Calu3 (cell line): Measurements from ENCODE around the gene KATNB1. TPM values are rescaled to one million over a fixed set of nuclear protein-coding genes. Genes with fewer than 3 reads are reported as not detected.
A peak's percentile ranks its signal among the peaks of the same experiment; 100 is the strongest.

ENCODE experiments used
- BruUV-seq: library from RNA; stranded (reverse); fragments of 400-500 nt; replicated peaks from 2 replicates; lab custom pipeline; 2021; lab: Mats Ljungman, UMichigan
- CTCF ChIA-PET: fragments of 300-600 bp; sonication (Branson Sonifier 250); formaldehyde crosslinking; loops from one replicate; lab custom pipeline; 2022; ENCODE audit warnings: antibody characterized with exemption; lab: Charles Lee
- DNase-seq: peaks from one replicate; pipeline ENCODE4 v3.0.0; 2022
- H3K27ac Mint-ChIP-seq: one replicate; pipeline ENCODE4 v1.8.0; 2022; ENCODE audit warnings: mixed read lengths; ENCODE audit not compliant: unreplicated experiment
- H3K27me3 Mint-ChIP-seq: one replicate; pipeline ENCODE4 v1.8.0; 2022; ENCODE audit warnings: mixed read lengths; ENCODE audit not compliant: unreplicated experiment
- H3K36me3 Mint-ChIP-seq: one replicate; pipeline ENCODE4 v1.8.0; 2022; ENCODE audit warnings: mild to moderate bottlenecking, moderate library complexity, mixed read lengths; ENCODE audit not compliant: insufficient read depth, unreplicated experiment
- H3K4me1 Mint-ChIP-seq: one replicate; pipeline ENCODE4 v1.8.0; 2022; ENCODE audit warnings: mild to moderate bottlenecking, low read depth, mixed read lengths; ENCODE audit not compliant: unreplicated experiment
- H3K4me3 Mint-ChIP-seq: one replicate; pipeline ENCODE4 v1.8.0; 2022; ENCODE audit warnings: mild to moderate bottlenecking, low read depth, moderate library complexity, mixed read lengths; ENCODE audit not compliant: unreplicated experiment
- H3K9me3 Mint-ChIP-seq: one replicate; pipeline ENCODE4 v1.8.0; 2022; ENCODE audit warnings: low read depth, mixed read lengths; ENCODE audit not compliant: unreplicated experiment
- intact Hi-C: fragments of 100-400 bp; cut with micrococcal nuclease; formaldehyde crosslinking; loops from one replicate; pipeline ENCODE4 v1.10.0; 2022; ENCODE audit not compliant: unreplicated experiment
- total RNA-seq: library from RNA; stranded (reverse); gene quantifications from 2 replicates; pipeline ENCODE4 v1.2.3, GENCODE V29; 2022
- TF ChIP-seq, protein P1 (sequence below): fragments of 200-600 bp; IDR thresholded peaks from one replicate; pipeline ENCODE4 v1.8.0; 2022; ENCODE audit warnings: antibody characterized with exemption; ENCODE audit not compliant: unreplicated experiment

The KATNB1 gene
- total RNA-seq, 1 experiment from 2014 or later: 28.6 TPM

DNA sequence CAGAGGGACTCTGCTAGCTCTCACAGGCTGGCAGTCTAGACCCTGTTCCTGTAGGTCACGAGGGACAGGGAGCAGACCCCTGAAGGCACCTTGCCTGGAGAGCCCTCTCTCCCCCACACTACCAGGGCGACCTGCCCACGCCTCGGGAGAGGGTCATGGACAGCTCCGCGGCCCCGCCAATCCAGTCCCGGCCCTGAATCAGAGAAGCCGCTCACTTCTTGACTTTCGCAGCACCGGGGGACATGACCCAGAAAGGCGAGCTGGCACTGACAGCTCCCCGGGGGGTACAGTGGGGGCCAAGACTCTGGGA, 61.6 kb downstream of the KATNB1 start:
- TF ChIP-seq, protein P1, sequence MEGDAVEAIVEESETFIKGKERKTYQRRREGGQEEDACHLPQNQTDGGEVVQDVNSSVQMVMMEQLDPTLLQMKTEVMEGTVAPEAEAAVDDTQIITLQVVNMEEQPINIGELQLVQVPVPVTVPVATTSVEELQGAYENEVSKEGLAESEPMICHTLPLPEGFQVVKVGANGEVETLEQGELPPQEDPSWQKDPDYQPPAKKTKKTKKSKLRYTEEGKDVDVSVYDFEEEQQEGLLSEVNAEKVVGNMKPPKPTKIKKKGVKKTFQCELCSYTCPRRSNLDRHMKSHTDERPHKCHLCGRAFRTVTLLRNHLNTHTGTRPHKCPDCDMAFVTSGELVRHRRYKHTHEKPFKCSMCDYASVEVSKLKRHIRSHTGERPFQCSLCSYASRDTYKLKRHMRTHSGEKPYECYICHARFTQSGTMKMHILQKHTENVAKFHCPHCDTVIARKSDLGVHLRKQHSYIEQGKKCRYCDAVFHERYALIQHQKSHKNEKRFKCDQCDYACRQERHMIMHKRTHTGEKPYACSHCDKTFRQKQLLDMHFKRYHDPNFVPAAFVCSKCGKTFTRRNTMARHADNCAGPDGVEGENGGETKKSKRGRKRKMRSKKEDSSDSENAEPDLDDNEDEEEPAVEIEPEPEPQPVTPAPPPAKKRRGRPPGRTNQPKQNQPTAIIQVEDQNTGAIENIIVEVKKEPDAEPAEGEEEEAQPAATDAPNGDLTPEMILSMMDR: no peak
- CTCF ChIA-PET: interaction anchor here (0.8 to 4.5 kb wide), 9 partner anchors 10 to 203 kb away, joined by 3 to 38 read pairs (median 4); partner anchors contain the start of gene KATNB1
- Mint-ChIP-seq H3K4me3 (peak overlapping the region; percentile 76), H3K36me3 (peaks cover 44% of the 10 kb centered on the region), H3K4me1 (peaks cover 46% of the 10 kb centered on the region), H3K27me3 (no peaks in the 10 kb centered on the region), H3K9me3 (no peaks in the 10 kb centered on the region), H3K27ac (peak overlapping the region; percentile 90)
- intact Hi-C loops: loop anchor here (1.0 to 5.0 kb wide), 2 partner anchors 97 to 205 kb away; partner anchors contain the start of genes USB1 and ZNF319
- no peak for DNase-seq
- BruUV-seq: no TSS peak

DNA sequence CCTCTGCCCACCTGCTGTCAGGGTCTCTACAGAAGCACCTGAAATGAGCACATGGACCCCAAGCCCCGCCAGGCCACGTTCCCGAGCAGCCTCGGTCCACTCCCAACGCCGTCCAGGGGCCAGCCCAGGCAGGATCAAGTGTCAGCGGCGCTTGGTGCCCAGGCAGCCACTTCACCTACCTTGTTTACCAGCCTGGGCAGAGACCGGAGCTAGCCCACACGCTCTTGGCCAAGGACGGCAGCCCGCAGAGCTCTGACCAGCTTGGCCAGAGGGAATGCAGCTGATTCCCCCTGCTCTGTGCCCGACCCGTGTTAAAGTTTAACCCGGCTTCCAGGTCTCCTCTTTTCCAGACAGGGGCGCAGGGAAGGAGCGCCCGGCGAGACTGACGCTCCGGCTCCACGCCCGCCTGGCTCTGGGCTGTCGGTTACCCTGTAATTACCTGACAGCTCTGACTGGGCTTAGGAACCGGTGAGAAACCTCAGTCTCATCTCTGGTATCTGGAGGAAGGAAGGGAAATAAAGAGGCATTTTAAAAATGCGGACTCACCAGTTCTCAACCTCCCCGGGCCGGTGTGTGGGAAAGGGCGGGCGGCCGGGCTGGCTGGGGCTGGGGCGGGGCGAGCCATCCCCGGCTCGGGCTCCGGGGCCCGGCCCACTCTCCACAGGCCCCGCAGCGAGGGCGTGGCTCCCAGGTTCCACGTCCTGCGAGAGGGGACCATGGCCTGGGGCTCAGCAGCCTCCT, 62.1 kb downstream of the KATNB1 start:
- H3K4me1 Mint-ChIP-seq: peaks cover 51% of the 10 kb centered on the region
- BruUV-seq: no TSS peak
- CTCF ChIA-PET: interaction anchor here (0.6 to 4.5 kb wide), 10 partner anchors 10 to 202 kb away, joined by 3 to 38 read pairs (median 4); partner anchors contain the start of gene KATNB1
- peak overlapping the region; percentile 76 for H3K4me3 Mint-ChIP-seq
- intact Hi-C loops: loop anchor here (1.0 to 5.0 kb wide), 2 partner anchors 97 to 205 kb away; partner anchors contain the start of genes USB1 and ZNF319
- DNase-seq: peak; percentile 88
- no peaks in the 10 kb centered on the region for H3K27me3 Mint-ChIP-seq
- no peaks in the 10 kb centered on the region for H3K9me3 Mint-ChIP-seq
- peaks cover 44% of the 10 kb centered on the region for H3K36me3 Mint-ChIP-seq
- TF ChIP-seq, protein P1: no peak
- peak overlapping the region; percentile 90 for H3K27ac Mint-ChIP-seq

DNA sequence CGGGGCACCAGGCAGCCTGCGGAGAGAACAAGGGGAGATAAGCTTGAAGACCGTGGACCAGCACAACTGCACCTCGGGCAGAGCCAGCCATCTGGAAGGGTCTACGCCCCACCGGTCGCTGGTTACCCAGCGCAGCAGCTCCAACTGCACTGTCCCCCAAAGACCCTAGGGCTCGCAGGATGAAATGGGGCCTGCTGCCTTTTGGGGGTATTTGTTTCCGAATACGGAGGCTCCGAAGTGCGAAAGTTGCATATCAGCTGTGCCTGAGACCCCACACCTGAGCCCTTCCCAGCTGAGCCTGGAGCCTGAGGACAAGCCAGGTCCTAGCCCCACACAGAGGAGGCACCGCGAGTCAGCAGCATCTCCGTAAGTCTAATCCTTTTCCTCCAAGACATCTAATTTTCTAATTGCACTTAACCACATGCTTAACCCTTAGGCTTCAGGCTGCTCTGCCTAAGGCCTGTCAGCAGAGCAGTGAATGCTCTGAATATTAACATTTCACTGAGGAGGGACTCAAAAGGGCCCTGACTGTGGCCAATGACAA, 62.8 kb downstream of the KATNB1 start:
- CTCF ChIA-PET: interaction anchor here (0.9 to 2.6 kb wide), 7 partner anchors 9 to 202 kb away, joined by 3 to 8 read pairs (median 4); partner anchors contain the start of gene KATNB1

DNA sequence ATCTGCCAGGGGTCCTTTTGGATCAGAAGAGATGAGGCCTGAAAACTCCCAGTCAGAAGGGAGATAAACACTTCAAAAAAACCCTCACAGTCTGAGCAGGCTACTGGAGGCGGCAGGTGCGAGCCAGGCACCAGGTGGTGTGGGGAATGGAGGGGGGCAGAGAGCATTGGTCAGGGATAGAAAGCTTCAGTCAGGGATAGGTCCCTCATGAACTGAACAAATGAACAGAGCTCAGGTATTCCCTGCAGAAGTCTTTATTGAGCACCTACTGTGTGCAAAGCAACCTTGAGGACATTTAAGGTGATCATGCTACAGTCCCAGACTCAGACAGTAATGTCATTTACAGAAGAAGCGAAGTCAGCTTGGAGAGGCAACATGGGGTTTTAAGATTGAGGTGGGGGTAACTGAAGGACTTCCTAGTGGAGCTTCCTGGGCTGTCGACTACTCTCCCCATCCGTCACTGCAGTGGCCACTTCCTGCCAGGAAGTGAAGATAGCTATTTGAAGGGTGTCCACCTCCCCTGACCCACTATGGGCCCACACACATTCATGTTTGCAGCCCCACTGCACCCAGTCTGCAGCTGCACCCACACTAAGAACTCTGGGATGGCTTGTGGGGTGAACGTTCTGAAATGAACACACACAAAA, 63.5 kb downstream of the KATNB1 start:
- peak overlapping the region; percentile 76 for H3K4me3 Mint-ChIP-seq
- H3K27me3 Mint-ChIP-seq: no peaks in the 10 kb centered on the region
- H3K9me3 Mint-ChIP-seq: no peaks in the 10 kb centered on the region
- peaks cover 49% of the 10 kb centered on the region for H3K36me3 Mint-ChIP-seq
- intact Hi-C loops: loop anchor here (5.0 kb wide), 1 partner anchor 203 kb away; the partner anchor contains the start of genes USB1 and ZNF319
- DNase-seq: no peak
- peaks cover 57% of the 10 kb centered on the region for H3K4me1 Mint-ChIP-seq
- CTCF ChIA-PET: interaction anchor here (0.5 to 2.6 kb wide), 5 partner anchors 8 to 409 kb away, joined by 3 to 7 read pairs (median 3); no protein-coding TSS in a partner anchor
- H3K27ac Mint-ChIP-seq: peak overlapping the region; percentile 27
- no TSS peak for BruUV-seq
- TF ChIP-seq, protein P1: no peak

More for the DNA sequence above, 62.8 kb downstream of the KATNB1 start:
- no peaks in the 10 kb centered on the region for H3K27me3 Mint-ChIP-seq
- intact Hi-C loops: loop anchor here (5.0 kb wide), 1 partner anchor 204 kb away; the partner anchor contains the start of genes USB1 and ZNF319
- no peak for DNase-seq
- H3K4me3 Mint-ChIP-seq: peak overlapping the region; percentile 76
- BruUV-seq: TSS peak; percentile 84
- H3K9me3 Mint-ChIP-seq: no peaks in the 10 kb centered on the region
- TF ChIP-seq, protein P1: no peak
- peaks cover 47% of the 10 kb centered on the region for H3K36me3 Mint-ChIP-seq
- peak overlapping the region; percentile 27 for H3K27ac Mint-ChIP-seq
- H3K4me1 Mint-ChIP-seq: peaks cover 57% of the 10 kb centered on the region
